ENCODE results near the gene CPVL. TPM values are rescaled to one million over a fixed set of nuclear protein-coding genes. Genes with fewer than 3 reads are reported as not detected.

CPVL gene
- total and polyA plus RNA-seq, 4 donors: 6.0 to 39.0 (median 12.9) TPM

- 21% methylated on average over 5 of the region's 5 CpGs for WGBS
- Histone ChIP-seq H3K27ac (ENCODE audit: low read depth in 1 of 2, low read length in 2 of 2) (peak overlapping the region; percentile 22 to 44), H3K27me3 (ENCODE audit: control insufficient read depth in 4 of 4, insufficient read depth in 4 of 4, low read length in 3 of 4) (no peaks in the 10 kb centered on the region), H3K4me1 (ENCODE audit: control insufficient read depth in 4 of 4, insufficient read depth in 4 of 4, low read length in 3 of 4) (peaks cover 2 to 34% (median 21%) of the 10 kb centered on the region in 4 donors), H3K36me3 (ENCODE audit: control insufficient read depth in 4 of 4, insufficient read depth in 3 of 4, low read depth in 1 of 4, low read length in 3 of 4) (no peaks in the 10 kb centered on the region), H3K9me3 (ENCODE audit: control insufficient read depth in 4 of 4, low read length in 3 of 4) (no peaks in the 10 kb centered on the region), H3K9ac (ENCODE audit: low read depth in 1 of 2, low read length in 2 of 2) (no peak overlapping the region), H3K4me3 (ENCODE audit: low read depth in 1 of 3, low read length in 3 of 3) (peak overlapping the region in 1 of 3 donors; percentile 14)
- DNase-seq (ENCODE audit: low spot score): no peak
- TF ChIP-seq ZBTB33 (IDR thresholded peaks at IDR 0.05): peak; percentile 16
- no peak for TF ChIP-seq ATF3 (IDR thresholded peaks at IDR 0.05)
- peak; percentile 30 for TF ChIP-seq YY1 (IDR thresholded peaks at IDR 0.05)
- peak in 1 of 2 donors; percentile 78 for TF ChIP-seq RXRA (IDR thresholded peaks at IDR 0.05)
- TF ChIP-seq JUND (IDR thresholded peaks at IDR 0.05): peak in 1 of 2 donors; percentile 29
- no peak for TF ChIP-seq GABPA (IDR thresholded peaks at IDR 0.05 in 1 of 2, conservative IDR thresholded peaks at IDR 0.05 in 1 of 2)
- peak; percentile 27 to 71 for TF ChIP-seq HNF4A (conservative IDR thresholded peaks at IDR 0.05)
- peak; percentile 60 for TF ChIP-seq FOXA2 (IDR thresholded peaks at IDR 0.05)
- TF ChIP-seq SP1 (IDR thresholded peaks at IDR 0.05): peak; percentile 7
These were observed 44.2 kb upstream of the CPVL start for GRCh38 chr7:29190349-29191045.

DNA sequence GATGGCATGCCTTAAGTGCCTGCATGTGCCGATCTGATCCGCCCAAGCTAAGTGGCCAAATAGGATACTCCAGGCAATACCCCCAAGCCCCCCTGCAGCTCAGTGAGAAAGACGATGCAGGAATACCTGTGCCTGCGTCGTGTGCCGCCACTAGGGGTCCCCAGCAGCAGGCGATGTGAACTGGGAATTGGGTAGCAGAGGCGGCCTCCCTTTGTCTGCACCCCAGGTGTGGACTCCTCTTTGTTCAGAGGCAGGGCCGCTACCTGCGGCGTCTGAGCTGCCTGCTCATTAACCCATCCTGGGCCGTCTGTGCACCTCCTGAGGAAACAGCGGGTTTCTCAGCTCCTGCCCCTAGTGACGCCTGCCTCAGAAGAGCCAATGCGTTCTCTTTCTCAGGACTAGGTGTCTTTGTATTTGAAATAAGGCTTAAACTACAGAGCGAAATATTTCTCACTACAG, 43.4 kb upstream of the CPVL start:
- peaks cover 2 to 33% (median 21%) of the 10 kb centered on the region in 4 donors for H3K4me1 ChIP-seq (ENCODE audit: control insufficient read depth in 4 of 4, insufficient read depth in 4 of 4, low read length in 3 of 4)
- DNase-seq (ENCODE audit: low spot score): peak; percentile 70
- peak overlapping the region; percentile 22 to 44 for H3K27ac ChIP-seq (ENCODE audit: low read depth in 1 of 2, low read length in 2 of 2)
- 6% methylated on average over 16 of the region's 16 CpGs for WGBS
- H3K36me3 ChIP-seq (ENCODE audit: control insufficient read depth in 4 of 4, insufficient read depth in 3 of 4, low read depth in 1 of 4, low read length in 3 of 4): no peaks in the 10 kb centered on the region
- no peaks in the 10 kb centered on the region for H3K9me3 ChIP-seq (ENCODE audit: control insufficient read depth in 4 of 4, low read length in 3 of 4)
- H3K4me3 ChIP-seq (ENCODE audit: low read depth in 1 of 3, low read length in 3 of 3): peak overlapping the region in 2 of 3 donors; percentile 14 to 35
- no peak overlapping the region for H3K9ac ChIP-seq (ENCODE audit: low read depth in 1 of 2, low read length in 2 of 2)
- TF ChIP-seq, protein P1, sequence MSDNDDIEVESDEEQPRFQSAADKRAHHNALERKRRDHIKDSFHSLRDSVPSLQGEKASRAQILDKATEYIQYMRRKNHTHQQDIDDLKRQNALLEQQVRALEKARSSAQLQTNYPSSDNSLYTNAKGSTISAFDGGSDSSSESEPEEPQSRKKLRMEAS (IDR thresholded peaks at IDR 0.05): no peak
- no peak for TF ChIP-seq ATF3 (IDR thresholded peaks at IDR 0.05)
- TF ChIP-seq, protein P2, sequence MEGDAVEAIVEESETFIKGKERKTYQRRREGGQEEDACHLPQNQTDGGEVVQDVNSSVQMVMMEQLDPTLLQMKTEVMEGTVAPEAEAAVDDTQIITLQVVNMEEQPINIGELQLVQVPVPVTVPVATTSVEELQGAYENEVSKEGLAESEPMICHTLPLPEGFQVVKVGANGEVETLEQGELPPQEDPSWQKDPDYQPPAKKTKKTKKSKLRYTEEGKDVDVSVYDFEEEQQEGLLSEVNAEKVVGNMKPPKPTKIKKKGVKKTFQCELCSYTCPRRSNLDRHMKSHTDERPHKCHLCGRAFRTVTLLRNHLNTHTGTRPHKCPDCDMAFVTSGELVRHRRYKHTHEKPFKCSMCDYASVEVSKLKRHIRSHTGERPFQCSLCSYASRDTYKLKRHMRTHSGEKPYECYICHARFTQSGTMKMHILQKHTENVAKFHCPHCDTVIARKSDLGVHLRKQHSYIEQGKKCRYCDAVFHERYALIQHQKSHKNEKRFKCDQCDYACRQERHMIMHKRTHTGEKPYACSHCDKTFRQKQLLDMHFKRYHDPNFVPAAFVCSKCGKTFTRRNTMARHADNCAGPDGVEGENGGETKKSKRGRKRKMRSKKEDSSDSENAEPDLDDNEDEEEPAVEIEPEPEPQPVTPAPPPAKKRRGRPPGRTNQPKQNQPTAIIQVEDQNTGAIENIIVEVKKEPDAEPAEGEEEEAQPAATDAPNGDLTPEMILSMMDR (IDR thresholded peaks at IDR 0.05; ENCODE audit: low read depth, low read length, missing input control): peak; percentile 83
- TF ChIP-seq SP1 (IDR thresholded peaks at IDR 0.05): no peak
- peak; percentile 92 to 95 for TF ChIP-seq RAD21 (IDR thresholded peaks at IDR 0.05)
- no peak for TF ChIP-seq GABPA (IDR thresholded peaks at IDR 0.05 in 1 of 2, conservative IDR thresholded peaks at IDR 0.05 in 1 of 2)
- H3K27me3 ChIP-seq (ENCODE audit: control insufficient read depth in 4 of 4, insufficient read depth in 4 of 4, low read length in 3 of 4): no peaks in the 10 kb centered on the region
